ENCODE measurements around the gene BARHL2. TPM values are rescaled to one million over a fixed set of nuclear protein-coding genes. Genes with fewer than 3 reads are reported as not detected.

BARHL2 gene
- total and polyA plus RNA-seq, 2 donors (not counting 3 experiments of a cell fraction or from before 2014, with no cell fraction given) = not detected

DNA sequence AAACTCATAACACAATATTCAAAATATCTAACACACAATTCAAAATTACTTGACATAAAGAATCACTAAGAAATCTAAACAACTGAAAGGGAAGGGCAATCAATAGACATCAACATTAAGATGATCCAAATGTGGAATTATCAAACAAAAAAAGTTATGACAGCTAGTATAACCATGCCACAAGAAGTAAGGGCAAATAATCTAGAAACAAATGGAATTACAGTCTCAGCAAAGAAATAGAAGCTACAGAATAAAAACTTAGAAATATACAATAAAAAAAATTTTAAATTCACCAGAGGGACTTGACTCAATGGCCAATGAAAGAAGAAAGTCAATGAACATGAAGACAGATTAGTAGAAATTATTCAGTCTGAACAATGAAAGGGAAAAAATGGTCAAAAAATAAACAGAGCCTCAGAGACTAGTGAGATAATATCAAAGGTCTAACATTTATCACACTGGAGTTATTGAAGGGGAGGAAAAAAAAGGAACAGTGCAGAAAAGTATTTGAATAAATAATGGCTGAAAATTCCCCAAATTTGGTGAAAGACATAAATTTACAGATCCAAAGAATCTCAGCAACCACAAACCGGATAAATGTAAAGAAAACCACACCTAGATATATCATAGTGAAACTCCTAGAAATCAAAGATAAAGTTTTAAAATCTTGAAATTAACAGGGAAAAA is 41.8 kb downstream of the BARHL2 start:
- Histone ChIP-seq H3K27me3 (ENCODE audit: control insufficient read depth in 2 of 2, insufficient read depth in 2 of 2, low read length in 2 of 2) (peaks cover 0 to under 1% of the 10 kb centered on the region in 2 experiments), H3K4me2 (ENCODE audit: insufficient read depth, low read length) (no peak overlapping the region), H3K9me1 (replicated peaks; ENCODE audit: control insufficient read depth, extremely low read depth, insufficient read depth, low read length) (no peaks in the 10 kb centered on the region), H3K9me3 (replicated peaks; ENCODE audit: control insufficient read depth, insufficient read depth, low read length) (no peaks in the 10 kb centered on the region), H3K9ac (replicated peaks; ENCODE audit: extremely low read depth, insufficient read depth, low read length) (no peak overlapping the region), H3K27ac (ENCODE audit: insufficient read depth, low read depth, low read length) (no peak overlapping the region), H3K4me1 (ENCODE audit: control insufficient read depth, extremely low read depth, insufficient read depth, low read length) (no peaks in the 10 kb centered on the region), H4K20me1 (replicated peaks; ENCODE audit: control insufficient read depth, extremely low read depth, insufficient read depth, low read length) (no peaks in the 10 kb centered on the region), H2AFZ (ENCODE audit: low read depth, low read length) (no peak overlapping the region), H3K79me2 (ENCODE audit: control insufficient read depth, insufficient read depth, low read length) (no peaks in the 10 kb centered on the region), H3K36me3 (ENCODE audit: control insufficient read depth in 2 of 2, extremely low read depth in 1 of 2, insufficient read depth in 2 of 2, low read length in 2 of 2) (no peaks in the 10 kb centered on the region), H3K4me3 (replicated peaks in 1 of 3; ENCODE audit: insufficient read depth in 1 of 3, low read depth in 1 of 3, low read length in 3 of 3) (no peak overlapping the region)
- ChIA-PET POLR2A (no interaction called here), CTCF (no interaction called here)
- TF ChIP-seq, protein P1, sequence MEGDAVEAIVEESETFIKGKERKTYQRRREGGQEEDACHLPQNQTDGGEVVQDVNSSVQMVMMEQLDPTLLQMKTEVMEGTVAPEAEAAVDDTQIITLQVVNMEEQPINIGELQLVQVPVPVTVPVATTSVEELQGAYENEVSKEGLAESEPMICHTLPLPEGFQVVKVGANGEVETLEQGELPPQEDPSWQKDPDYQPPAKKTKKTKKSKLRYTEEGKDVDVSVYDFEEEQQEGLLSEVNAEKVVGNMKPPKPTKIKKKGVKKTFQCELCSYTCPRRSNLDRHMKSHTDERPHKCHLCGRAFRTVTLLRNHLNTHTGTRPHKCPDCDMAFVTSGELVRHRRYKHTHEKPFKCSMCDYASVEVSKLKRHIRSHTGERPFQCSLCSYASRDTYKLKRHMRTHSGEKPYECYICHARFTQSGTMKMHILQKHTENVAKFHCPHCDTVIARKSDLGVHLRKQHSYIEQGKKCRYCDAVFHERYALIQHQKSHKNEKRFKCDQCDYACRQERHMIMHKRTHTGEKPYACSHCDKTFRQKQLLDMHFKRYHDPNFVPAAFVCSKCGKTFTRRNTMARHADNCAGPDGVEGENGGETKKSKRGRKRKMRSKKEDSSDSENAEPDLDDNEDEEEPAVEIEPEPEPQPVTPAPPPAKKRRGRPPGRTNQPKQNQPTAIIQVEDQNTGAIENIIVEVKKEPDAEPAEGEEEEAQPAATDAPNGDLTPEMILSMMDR (IDR thresholded peaks at IDR 0.05; ENCODE audit: extremely low read depth in 1 of 2, insufficient read depth in 1 of 2, low read depth in 1 of 2, low read length in 2 of 2) = no peak
- TF ChIP-seq POLR2A (IDR thresholded peaks at IDR 0.05; ENCODE audit: low read depth, low read length) = no peak
- no peak for TF ChIP-seq GATA2 (IDR thresholded peaks at IDR 0.05; ENCODE audit: insufficient read depth, insufficient read length, low read depth, low read length)
- TF ChIP-seq POLR2AphosphoS5 (IDR thresholded peaks at IDR 0.05; ENCODE audit: insufficient read depth, low read depth, low read length) = no peak
- no peak for TF ChIP-seq FOS (IDR thresholded peaks at IDR 0.05; ENCODE audit: borderline replicate concordance, insufficient read depth, low read length)
- TF ChIP-seq EZH2 (IDR thresholded peaks at IDR 0.05; ENCODE audit: borderline replicate concordance, low read depth, low read length, severe bottlenecking) = no peak
- TF ChIP-seq MYC (IDR thresholded peaks at IDR 0.05; ENCODE audit: low read depth, low read length) = no peak
- TF ChIP-seq JUN (IDR thresholded peaks at IDR 0.05; ENCODE audit: borderline replicate concordance, insufficient read depth, insufficient read length, low read depth) = no peak
- TF ChIP-seq, protein P2, sequence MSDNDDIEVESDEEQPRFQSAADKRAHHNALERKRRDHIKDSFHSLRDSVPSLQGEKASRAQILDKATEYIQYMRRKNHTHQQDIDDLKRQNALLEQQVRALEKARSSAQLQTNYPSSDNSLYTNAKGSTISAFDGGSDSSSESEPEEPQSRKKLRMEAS (IDR thresholded peaks at IDR 0.05; ENCODE audit: insufficient read depth, insufficient read length) = no peak
- dilution Hi-C loops (cut with MboI; ENCODE audit: extremely low pct_ligation_motif_present, low sequenced_read_pairs) (no loop called here), intact Hi-C loops (cut with micrococcal nuclease) (no loop called here)
- no peak for DNase-seq (ENCODE audit: low read depth, low spot score)
- FAIRE-seq = no peak
- BruUV-seq (replicated peaks) = no TSS peak

Data from endothelial cell of umbilical vein (primary cell).